Neural progenitor cell (in vitro differentiated cells): ENCODE measurements around the gene CES3. TPM values are rescaled to one million over a fixed set of nuclear protein-coding genes. Genes with fewer than 3 reads are reported as not detected.

ENCODE experiments used
- DNase-seq: peaks from one replicate; pipeline ENCODE4 v3.0.0-alpha.2; 2016; ENCODE audit warnings: low spot score
- H2AFZ ChIP-seq: fragments of 200-600 bp; sonication (generic); replicated peaks from 2 replicates; pipeline ENCODE4 v1.6.1; 2016; ENCODE audit warnings: antibody characterized with exemption
- H3F3A ChIP-seq: fragments of 200-600 bp; sonication (generic); 2 replicates; pipeline ENCODE4 v1.6.1; 2016; ENCODE audit warnings: antibody characterized with exemption, low read depth
- H3K27ac ChIP-seq: fragments of 200-600 bp; sonication (generic); 2 replicates; pipeline ENCODE4 v1.5.1; 2016; ENCODE audit warnings: mild to moderate bottlenecking
- H3K27me3 ChIP-seq: fragments of 200-600 bp; sonication (generic); 2 replicates; pipeline ENCODE4 v1.6.1; 2016; ENCODE audit warnings: mild to moderate bottlenecking, moderate library complexity
- H3K36me3 ChIP-seq: fragments of 200-600 bp; sonication (generic); 2 replicates; pipeline ENCODE4 v1.5.1; 2016
- H3K4me1 ChIP-seq: fragments of 200-600 bp; sonication (generic); 2 replicates; pipeline ENCODE4 v1.6.1; 2016; ENCODE audit warnings: mixed run types
- H3K4me2 ChIP-seq: fragments of 200-600 bp; sonication (generic); 2 replicates; pipeline ENCODE4 v1.6.1; 2016
- H3K4me3 ChIP-seq: fragments of 200-600 bp; sonication (generic); 2 replicates; pipeline ENCODE4 v1.5.1; 2016
- H3K79me2 ChIP-seq: fragments of 200-600 bp; sonication (generic); 2 replicates; pipeline ENCODE4 v1.6.1; 2016; ENCODE audit warnings: low read depth
- H3K9ac ChIP-seq: fragments of 200-600 bp; sonication (generic); 2 replicates; pipeline ENCODE4 v1.6.1; 2016
- H3K9me3 ChIP-seq: fragments of 200-600 bp; sonication (generic); 2 replicates; pipeline ENCODE4 v1.5.1; 2016; ENCODE audit warnings: low read depth
- H4K20me1 ChIP-seq: fragments of 200-600 bp; sonication (generic); 2 replicates; pipeline ENCODE4 v1.6.1; 2016; ENCODE audit warnings: low read depth
- H3K27ac Mint-ChIP-seq: 3 replicates; pipeline ENCODE4 v1.8.0; 2021; ENCODE audit warnings: mixed read lengths
- H3K27me3 Mint-ChIP-seq: 2 replicates; pipeline ENCODE4 v1.8.0; 2022; ENCODE audit warnings: low read depth, mild to moderate bottlenecking, inconsistent platforms, moderate library complexity, mixed read lengths; ENCODE audit not compliant: insufficient read depth
- H3K36me3 Mint-ChIP-seq: 3 replicates; pipeline ENCODE4 v1.8.0; 2021; ENCODE audit warnings: mixed read lengths
- H3K4me1 Mint-ChIP-seq: 3 replicates; pipeline ENCODE4 v1.8.0; 2021; ENCODE audit warnings: mixed read lengths
- H3K4me3 Mint-ChIP-seq: 3 replicates; pipeline ENCODE4 v1.8.0; 2021; ENCODE audit warnings: mild to moderate bottlenecking, moderate library complexity, mixed read lengths
- H3K9me3 Mint-ChIP-seq: 3 replicates; pipeline ENCODE4 v1.8.0; 2020; ENCODE audit warnings: mixed read lengths
- EZH2 ChIP-seq: fragments of 200-600 bp; sonication (generic); IDR thresholded peaks from 2 replicates; pipeline ENCODE4 v1.6.1; 2017; ENCODE audit warnings: antibody characterized with exemption, mild to moderate bottlenecking, moderate library complexity
- EZH2phosphoT487 ChIP-seq: fragments of 200-600 bp; sonication (generic); IDR thresholded peaks from 2 replicates; pipeline ENCODE4 v1.6.1; 2017; ENCODE audit warnings: antibody characterized with exemption
- total RNA-seq: library from RNA; depleted of rRNA; stranded (reverse); fragments of >200 nt; gene quantifications from 2 replicates; pipeline ENCODE4 v1.2.3, GENCODE V29; 2015; ENCODE audit warnings: low replicate concordance
- TF ChIP-seq, protein P1 (sequence below): fragments of 200-600 bp; sonication (generic); IDR thresholded peaks from 2 replicates; pipeline ENCODE4 v1.5.1; 2017; ENCODE audit warnings: antibody characterized with exemption, mild to moderate bottlenecking

The CES3 gene
- total RNA-seq, 1 donor from 2014 or later, result 5.7 TPM

DNA sequence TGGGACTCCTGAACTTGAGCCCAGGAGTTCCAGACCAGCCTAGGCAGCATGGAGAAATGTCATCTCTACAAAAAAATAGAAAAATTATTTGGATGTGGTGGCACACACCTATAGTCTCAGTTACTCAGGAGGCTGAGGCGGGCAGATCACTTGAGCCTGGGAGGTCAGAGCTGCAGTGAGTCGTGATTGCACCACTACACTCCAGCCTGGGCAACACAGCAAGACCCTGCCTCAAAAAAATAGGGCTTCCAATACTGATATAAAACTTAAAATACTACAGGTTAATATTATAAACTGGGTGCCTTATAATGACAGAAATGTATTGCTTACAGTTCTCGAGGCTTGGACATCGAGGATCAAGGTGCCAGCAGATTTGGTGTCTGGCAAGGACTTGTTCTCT is 15.1 kb upstream of the CES3 start:
- Histone ChIP-seq H3K9ac (no peak overlapping the region), H3K9me3 (no peaks in the 10 kb centered on the region), H3K4me2 (no peak overlapping the region), H3K79me2 (no peaks in the 10 kb centered on the region), H3K27me3 (peaks cover 49% of the 10 kb centered on the region), H3K4me1 (no peaks in the 10 kb centered on the region), H3K4me3 (no peak overlapping the region), H4K20me1 (peaks cover 5% of the 10 kb centered on the region), H3K36me3 (no peaks in the 10 kb centered on the region), H3F3A (no peaks in the 10 kb centered on the region), H2AFZ (no peak overlapping the region), H3K27ac (no peak overlapping the region)
- H3K9me3 Mint-ChIP-seq, result no peaks in the 10 kb centered on the region
- no peak overlapping the region for H3K4me3 Mint-ChIP-seq
- peaks cover 11% of the 10 kb centered on the region for H3K27me3 Mint-ChIP-seq
- TF ChIP-seq EZH2 (no peak), EZH2phosphoT487 (no peak)
- TF ChIP-seq, protein P1, sequence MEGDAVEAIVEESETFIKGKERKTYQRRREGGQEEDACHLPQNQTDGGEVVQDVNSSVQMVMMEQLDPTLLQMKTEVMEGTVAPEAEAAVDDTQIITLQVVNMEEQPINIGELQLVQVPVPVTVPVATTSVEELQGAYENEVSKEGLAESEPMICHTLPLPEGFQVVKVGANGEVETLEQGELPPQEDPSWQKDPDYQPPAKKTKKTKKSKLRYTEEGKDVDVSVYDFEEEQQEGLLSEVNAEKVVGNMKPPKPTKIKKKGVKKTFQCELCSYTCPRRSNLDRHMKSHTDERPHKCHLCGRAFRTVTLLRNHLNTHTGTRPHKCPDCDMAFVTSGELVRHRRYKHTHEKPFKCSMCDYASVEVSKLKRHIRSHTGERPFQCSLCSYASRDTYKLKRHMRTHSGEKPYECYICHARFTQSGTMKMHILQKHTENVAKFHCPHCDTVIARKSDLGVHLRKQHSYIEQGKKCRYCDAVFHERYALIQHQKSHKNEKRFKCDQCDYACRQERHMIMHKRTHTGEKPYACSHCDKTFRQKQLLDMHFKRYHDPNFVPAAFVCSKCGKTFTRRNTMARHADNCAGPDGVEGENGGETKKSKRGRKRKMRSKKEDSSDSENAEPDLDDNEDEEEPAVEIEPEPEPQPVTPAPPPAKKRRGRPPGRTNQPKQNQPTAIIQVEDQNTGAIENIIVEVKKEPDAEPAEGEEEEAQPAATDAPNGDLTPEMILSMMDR, result no peak
- peaks cover 12% of the 10 kb centered on the region for H3K36me3 Mint-ChIP-seq
- no peak overlapping the region for H3K27ac Mint-ChIP-seq
- DNase-seq, result no peak
- H3K4me1 Mint-ChIP-seq, result peaks cover 8% of the 10 kb centered on the region

DNA sequence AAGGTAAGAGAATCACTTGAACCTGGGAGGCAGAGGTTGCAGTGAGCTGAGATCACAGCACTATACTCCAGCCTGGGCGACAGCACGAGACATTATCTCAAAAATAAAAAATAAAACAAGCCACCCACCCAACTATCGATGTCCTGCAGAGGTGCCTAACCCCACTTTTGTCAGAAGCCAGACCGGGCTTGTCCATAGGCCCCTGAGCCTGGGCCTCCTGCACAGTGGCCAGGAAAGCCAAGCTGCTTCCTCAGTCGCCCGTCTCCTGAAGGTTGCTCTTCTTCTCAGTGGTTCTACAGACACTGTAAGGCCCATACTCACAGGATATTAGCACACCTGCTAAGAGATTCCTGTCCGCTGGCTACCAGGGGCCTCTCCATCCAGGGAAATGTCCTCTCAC is 14.5 kb upstream of the CES3 start:
- Mint-ChIP-seq H3K27me3 (peaks cover 11% of the 10 kb centered on the region), H3K27ac (no peak overlapping the region), H3K4me3 (no peak overlapping the region), H3K4me1 (peaks cover 8% of the 10 kb centered on the region), H3K36me3 (peaks cover 12% of the 10 kb centered on the region), H3K9me3 (no peaks in the 10 kb centered on the region)
- no peaks in the 10 kb centered on the region for H3F3A ChIP-seq
- H2AFZ ChIP-seq, result no peak overlapping the region
- H3K4me1 ChIP-seq, result no peaks in the 10 kb centered on the region
- no peak overlapping the region for H3K4me2 ChIP-seq
- no peak overlapping the region for H3K27ac ChIP-seq
- H3K79me2 ChIP-seq, result no peaks in the 10 kb centered on the region
- H4K20me1 ChIP-seq, result peaks cover 5% of the 10 kb centered on the region
- no peaks in the 10 kb centered on the region for H3K36me3 ChIP-seq
- TF ChIP-seq EZH2phosphoT487, result no peak
- TF ChIP-seq, protein P1, result no peak
- TF ChIP-seq EZH2, result no peak
- no peaks in the 10 kb centered on the region for H3K9me3 ChIP-seq
- H3K9ac ChIP-seq, result no peak overlapping the region
- H3K4me3 ChIP-seq, result no peak overlapping the region
- H3K27me3 ChIP-seq, result peaks cover 55% of the 10 kb centered on the region
- DNase-seq, result no peak

DNA sequence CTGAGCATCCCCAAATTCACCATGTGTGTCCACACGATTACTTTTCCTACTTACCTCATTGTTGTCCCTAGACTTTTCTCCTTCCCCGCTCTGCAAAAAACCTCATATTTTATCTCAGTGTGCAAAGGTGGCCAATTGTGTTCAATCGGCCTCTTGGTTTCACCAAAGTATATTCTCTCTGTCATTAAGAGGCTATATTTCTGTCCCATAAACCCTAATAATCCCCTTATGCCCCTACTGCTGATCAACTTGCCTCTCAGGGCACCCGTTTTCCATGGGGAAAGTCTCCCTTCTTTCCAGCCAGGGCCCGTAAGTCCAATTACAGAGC is 14.1 kb upstream of the CES3 start:
- Histone ChIP-seq H3K4me2 (no peak overlapping the region), H3K9me3 (no peaks in the 10 kb centered on the region), H3K27me3 (peaks cover 56% of the 10 kb centered on the region), H3K4me3 (no peak overlapping the region), H4K20me1 (peaks cover 5% of the 10 kb centered on the region), H3K9ac (no peak overlapping the region), H3K4me1 (no peaks in the 10 kb centered on the region), H3K36me3 (no peaks in the 10 kb centered on the region), H3K27ac (no peak overlapping the region), H3F3A (no peaks in the 10 kb centered on the region), H2AFZ (no peak overlapping the region), H3K79me2 (no peaks in the 10 kb centered on the region)
- H3K27ac Mint-ChIP-seq, result no peak overlapping the region
- H3K27me3 Mint-ChIP-seq, result peaks cover 11% of the 10 kb centered on the region
- no peak overlapping the region for H3K4me3 Mint-ChIP-seq
- H3K36me3 Mint-ChIP-seq, result peaks cover 11% of the 10 kb centered on the region
- no peak for DNase-seq
- H3K9me3 Mint-ChIP-seq, result no peaks in the 10 kb centered on the region
- TF ChIP-seq, protein P1, result no peak
- no peak for TF ChIP-seq EZH2
- no peak for TF ChIP-seq EZH2phosphoT487
- peaks cover 8% of the 10 kb centered on the region for H3K4me1 Mint-ChIP-seq
